Common myeloid progenitor, CD34-positive (primary cell): ENCODE data around the gene GNPDA2.
A peak's percentile ranks its signal among the peaks of the same experiment; 100 is the strongest.

Experiments used
- CTCF ChIA-PET: fragments of 350-600 bp; sonication (Branson Sonifier 250); formaldehyde crosslinking; loops from one replicate; lab custom pipeline; 2021; ENCODE audit warnings: antibody characterized with exemption; lab: Charles Lee
- POLR2A ChIA-PET: fragments of 350-600 bp; sonication (Branson Sonifier 250); formaldehyde crosslinking; loops from one replicate; lab custom pipeline; 2021; ENCODE audit warnings: antibody characterized with exemption; lab: Charles Lee
- DNase-seq, 3 donors: peaks; one replicate each; pipeline versions ENCODE4 v3.0.0 to v3.0.0-alpha.2; 2013
- H3K27ac ChIP-seq, 2 experiments: 1 replicate in 1 of 2; 2 replicates in 1 of 2; pipeline ENCODE4 v1.7.0; 2013; ENCODE audit warnings: inconsistent platforms in 2 of 2, low read length in 2 of 2, mild to moderate bottlenecking in 2 of 2, low read depth in 1 of 2, moderate library complexity in 1 of 2; ENCODE audit not compliant: severe bottlenecking in 2 of 2, insufficient read depth in 1 of 2, poor library complexity in 1 of 2
- H3K27me3 ChIP-seq, 5 experiments: replicated peaks in 2 of 5; 1 replicate in 3 of 5; 2 replicates in 2 of 5; pipeline versions ENCODE4 v1.6.1 to v1.7.0; 2013; ENCODE audit warnings: low read length in 4 of 5, mild to moderate bottlenecking in 2 of 5, moderate library complexity in 2 of 5, inconsistent platforms in 1 of 5; ENCODE audit not compliant: insufficient read depth in 5 of 5, control insufficient read depth in 4 of 5
- H3K36me3 ChIP-seq, 4 experiments: 1 replicate in 2 of 4; 2 replicates in 2 of 4; pipeline versions ENCODE4 v1.6.1 to v1.7.0; 2013; ENCODE audit warnings: low read length in 3 of 4, control low read depth in 1 of 4, mild to moderate bottlenecking in 1 of 4; ENCODE audit not compliant: control insufficient read depth in 4 of 4, insufficient read depth in 4 of 4
- H3K4me1 ChIP-seq, 4 experiments: 1 replicate in 3 of 4; 2 replicates in 1 of 4; pipeline versions ENCODE4 v1.6.1 to v1.7.1; 2013; ENCODE audit warnings: low read length in 3 of 4, mild to moderate bottlenecking in 3 of 4, control low read depth in 1 of 4, inconsistent platforms in 1 of 4, moderate library complexity in 1 of 4; ENCODE audit not compliant: control insufficient read depth in 4 of 4, insufficient read depth in 4 of 4; ENCODE audit errors: control extremely low read depth in 1 of 4
- H3K4me3 ChIP-seq, 7 experiments: 1 replicate in 4 of 7; 2 replicates in 3 of 7; pipeline versions ENCODE4 v1.5.1 to v1.7.0; 2013; ENCODE audit warnings: mild to moderate bottlenecking in 7 of 7, low read length in 6 of 7, moderate library complexity in 6 of 7, inconsistent platforms in 2 of 7, low read depth in 2 of 7, control low read depth in 1 of 7; ENCODE audit not compliant: insufficient read depth in 4 of 7, control insufficient read depth in 1 of 7; ENCODE audit errors: extremely low read depth in 1 of 7
- H3K9me3 ChIP-seq, 5 experiments: 1 replicate in 4 of 5; 2 replicates in 1 of 5; pipeline versions ENCODE4 v1.6.1 to v1.7.1; 2013; ENCODE audit warnings: low read length in 4 of 5, mild to moderate bottlenecking in 2 of 5, inconsistent platforms in 1 of 5, low read depth in 1 of 5, moderate library complexity in 1 of 5; ENCODE audit not compliant: control insufficient read depth in 4 of 5, insufficient read depth in 2 of 5; ENCODE audit errors: control extremely low read depth in 1 of 5
- WGBS: methylation state at CpG from one replicate; pipeline ENCODE4 v1.1.5; 2013; ENCODE audit not compliant: insufficient coverage; 5-methylcytosine and 5-hydroxymethylcytosine counted together

GNPDA2 gene

DNA sequence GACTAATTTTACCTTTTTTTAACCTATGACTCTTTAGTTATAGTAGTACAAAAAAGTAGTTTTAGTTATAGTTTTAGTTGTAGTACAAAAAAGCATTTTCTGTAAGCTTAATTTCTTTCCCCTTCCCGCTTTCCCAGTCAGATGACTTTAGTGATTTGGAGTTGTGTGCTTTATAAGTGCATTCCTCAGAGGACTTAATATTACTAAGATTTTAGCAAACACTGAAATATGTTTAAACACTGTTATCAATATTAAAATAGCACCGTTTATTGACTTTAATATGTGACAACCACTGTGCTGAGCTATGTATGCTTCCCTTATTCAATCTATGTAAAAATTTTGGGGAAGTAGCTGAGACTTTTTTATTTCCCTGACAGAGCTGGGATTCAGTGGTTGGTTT lies 25.3 kb downstream of the GNPDA2 start:
- ChIA-PET POLR2A (no interaction called here), CTCF (interaction anchor here (1.7 kb wide), 1 partner anchor 25 kb away, joined by 3 read pairs; the partner anchor contains the start of gene GNPDA2)
- DNase-seq = no peak
- no peak overlapping the region for H3K27ac ChIP-seq
- no peak overlapping the region for H3K4me3 ChIP-seq
- no CpG with 5 or more reads among the region's 2 CpGs for WGBS
- H3K36me3 ChIP-seq = peaks cover 22 to 65% (median 39%) of the 10 kb centered on the region in 4 experiments
- no peaks in the 10 kb centered on the region for H3K9me3 ChIP-seq
- no peaks in the 10 kb centered on the region for H3K4me1 ChIP-seq
- H3K27me3 ChIP-seq = no peaks in the 10 kb centered on the region

DNA sequence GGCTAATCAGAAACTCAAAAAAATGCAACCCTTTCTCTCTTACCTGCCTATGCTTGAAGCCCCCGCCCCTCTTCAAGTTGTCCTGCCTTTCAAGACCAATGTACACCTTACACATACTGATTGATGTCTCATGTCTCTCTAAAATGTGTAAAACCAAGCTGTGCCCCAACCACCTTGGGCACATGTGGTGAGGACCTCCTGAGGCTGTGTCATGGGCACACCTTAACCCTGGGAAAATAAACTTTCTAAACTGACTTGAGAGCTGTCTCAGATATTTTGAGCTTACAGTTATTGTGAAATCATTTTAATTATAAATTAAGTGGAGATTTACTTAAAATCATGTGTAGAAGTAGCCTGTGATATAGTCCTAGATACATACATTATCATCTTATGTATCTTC lies 25.9 kb downstream of the GNPDA2 start:
- no peak overlapping the region for H3K27ac ChIP-seq
- no peaks in the 10 kb centered on the region for H3K9me3 ChIP-seq
- CTCF ChIA-PET = interaction anchor here (1.7 kb wide), 1 partner anchor 26 kb away, joined by 3 read pairs; the partner anchor contains the start of gene GNPDA2
- H3K36me3 ChIP-seq = peaks cover 22 to 69% (median 43%) of the 10 kb centered on the region in 4 experiments
- POLR2A ChIA-PET = no interaction called here
- no peak for DNase-seq
- no peaks in the 10 kb centered on the region for H3K27me3 ChIP-seq
- no peak overlapping the region for H3K4me3 ChIP-seq
- H3K4me1 ChIP-seq = no peaks in the 10 kb centered on the region
- WGBS = 100% methylated on average over 1 of the region's 1 CpG

DNA sequence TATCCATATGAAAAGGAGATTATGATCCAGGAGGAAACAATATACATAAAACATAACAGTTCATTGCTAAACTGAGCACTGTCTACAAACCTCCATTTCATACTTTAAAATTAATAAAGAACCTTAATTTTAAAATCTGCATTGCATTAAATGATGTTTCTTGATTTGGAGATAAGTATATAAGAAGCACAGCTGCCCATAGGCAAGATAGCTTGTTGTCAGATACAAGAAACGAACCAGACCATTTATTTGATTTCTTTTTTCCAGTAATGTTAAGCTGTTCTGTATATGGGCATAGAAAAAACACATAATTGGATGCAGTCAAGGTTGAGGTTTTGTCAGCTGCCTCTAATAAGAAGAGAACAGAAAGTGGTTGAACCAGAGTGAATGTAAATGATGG lies 41.7 kb downstream of the GNPDA2 start:
- Histone ChIP-seq H3K27ac (no peak overlapping the region), H3K9me3 (no peaks in the 10 kb centered on the region), H3K4me3 (no peak overlapping the region), H3K4me1 (peaks cover 5 to 11% (median 8%) of the 10 kb centered on the region in 4 experiments), H3K36me3 (peaks cover 20 to 66% (median 43%) of the 10 kb centered on the region in 4 experiments), H3K27me3 (no peaks in the 10 kb centered on the region)
- ChIA-PET POLR2A (interaction anchor here (1.2 kb wide), 1 partner anchor 10 kb away, joined by 3 read pairs; no protein-coding TSS in a partner anchor), CTCF (interaction anchor here (1.1 kb wide), 1 partner anchor 26 kb away, joined by 4 read pairs; no protein-coding TSS in a partner anchor)
- DNase-seq = no peak
- 100% methylated on average over 1 of the region's 1 CpG for WGBS

DNA sequence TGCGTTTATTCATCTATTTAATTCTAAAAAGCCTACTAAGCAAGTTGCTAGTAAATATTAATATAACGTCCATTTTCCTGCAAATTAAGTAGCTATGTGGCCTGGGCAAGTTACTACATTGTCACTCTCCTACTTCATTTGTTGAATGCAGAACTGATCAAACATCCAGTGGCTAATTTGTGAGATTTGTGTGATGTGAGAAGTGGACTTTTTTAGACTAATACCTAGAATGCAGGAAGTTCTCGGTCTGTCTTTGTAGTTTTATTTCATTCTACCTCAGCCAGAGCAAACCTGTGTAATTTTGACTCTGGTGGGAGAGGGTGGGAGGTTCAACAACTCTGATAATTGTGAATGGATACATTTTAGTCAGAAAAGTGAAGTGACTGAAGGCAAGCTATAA lies 47.3 kb downstream of the GNPDA2 start:
- peak overlapping the region; percentile 71 to 99 (median 85) for H3K4me3 ChIP-seq
- peak overlapping the region; percentile 90 to 93 for H3K27ac ChIP-seq
- H3K4me1 ChIP-seq = peaks cover 14 to 29% (median 19%) of the 10 kb centered on the region in 4 experiments
- CTCF ChIA-PET = interaction anchor here (1.2 to 1.7 kb wide), 2 partner anchors 12 to 37 kb away, joined by 5 to 6 read pairs; no protein-coding TSS in a partner anchor
- WGBS = 0% methylated on average over 3 of the region's 3 CpGs
- no peak for DNase-seq
- peaks cover 6 to 20% (median 14%) of the 10 kb centered on the region in 4 experiments for H3K36me3 ChIP-seq
- H3K9me3 ChIP-seq = no peaks in the 10 kb centered on the region
- no peaks in the 10 kb centered on the region for H3K27me3 ChIP-seq
- POLR2A ChIA-PET = interaction anchor here (1.7 kb wide), 1 partner anchor 47 kb away, joined by 7 read pairs; the partner anchor contains the start of gene GNPDA2

DNA sequence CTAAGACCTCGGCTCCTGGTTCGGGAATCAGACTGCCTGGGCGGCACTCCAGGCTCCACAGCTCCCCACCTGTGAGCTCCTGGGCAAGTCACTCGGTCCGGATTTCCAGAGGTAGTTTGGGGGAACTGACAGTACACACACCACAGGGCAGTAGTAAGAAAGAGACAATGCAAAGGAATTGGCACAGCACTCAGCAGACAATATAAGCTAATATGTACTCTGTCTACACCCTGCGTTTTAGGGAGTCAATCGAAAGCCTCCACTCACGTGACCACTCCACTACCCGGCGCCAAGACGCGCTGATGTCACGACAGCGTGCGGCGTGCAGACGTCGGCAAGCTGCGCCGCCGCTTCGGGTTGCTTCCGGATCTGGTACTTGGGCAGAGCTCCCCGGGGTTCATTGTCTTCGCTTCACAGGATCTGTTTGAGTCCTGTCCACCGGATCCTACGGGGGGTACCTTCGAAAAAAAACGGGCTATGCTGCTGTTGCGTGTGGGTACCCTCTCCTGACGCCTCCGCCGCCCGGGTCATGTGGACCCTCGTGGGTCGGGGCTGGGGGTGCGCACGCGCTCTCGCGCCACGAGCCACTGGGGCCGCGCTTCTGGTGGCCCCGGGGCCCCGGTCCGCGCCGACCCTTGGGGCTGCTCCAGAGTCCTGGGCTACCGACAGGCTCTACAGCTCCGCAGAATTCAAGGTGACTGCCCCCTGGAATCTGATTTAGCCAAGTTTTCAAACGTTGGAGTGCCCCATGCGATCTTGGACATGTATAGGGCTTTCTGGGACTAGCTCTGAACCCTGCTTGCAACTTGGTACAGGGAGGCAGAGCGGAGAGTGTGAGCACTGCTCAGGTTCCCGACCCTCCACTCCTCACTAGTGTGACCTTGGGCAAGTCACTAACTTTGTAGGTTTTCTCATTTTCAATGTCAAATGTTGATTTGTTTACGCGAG lies 48.0 kb downstream of the GNPDA2 start, which contains the start of gene GUF1:
GUF1 (plus strand) TSS at position 327 of the 948 bp plus-strand sequence; CDS start at position 530, 203 bp downstream.
- POLR2A ChIA-PET = interaction anchor here (0.8 to 1.7 kb wide), 2 partner anchors 10 to 48 kb away, joined by 3 to 7 read pairs; partner anchors contain the start of gene GNPDA2

DNA sequence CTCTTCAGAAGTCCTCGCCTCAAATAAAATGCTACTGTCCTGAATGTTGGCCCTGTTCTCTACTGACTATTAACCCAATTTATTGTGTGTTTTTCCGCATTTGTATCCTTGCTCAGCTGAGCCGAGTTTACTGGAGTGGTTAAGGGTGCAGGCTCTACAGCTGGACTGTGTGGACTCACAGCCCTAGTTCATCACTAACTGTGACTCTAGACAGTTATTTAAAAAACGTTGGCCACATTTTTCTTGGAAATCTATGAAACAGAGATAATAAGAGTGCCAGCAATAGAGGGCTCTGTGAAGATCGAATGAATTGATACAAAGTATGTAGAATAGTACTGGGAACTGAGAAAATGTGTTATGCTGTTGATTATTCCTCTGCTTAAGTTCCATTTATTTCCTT lies 51.0 kb downstream of the GNPDA2 start:
- ChIA-PET POLR2A (no interaction called here), CTCF (no interaction called here)
- no peaks in the 10 kb centered on the region for H3K9me3 ChIP-seq
- no peak overlapping the region for H3K27ac ChIP-seq
- no peak for DNase-seq
- no peaks in the 10 kb centered on the region for H3K36me3 ChIP-seq
- H3K4me1 ChIP-seq = peaks cover 14 to 25% (median 18%) of the 10 kb centered on the region in 4 experiments
- H3K27me3 ChIP-seq = peaks cover 0 to 2% (median 0%) of the 10 kb centered on the region in 5 experiments
- H3K4me3 ChIP-seq = no peak overlapping the region
- 83% methylated on average over 4 of the region's 5 CpGs for WGBS

More for the DNA sequence above, 48.0 kb downstream of the GNPDA2 start, which contains the start of gene GUF1:
- H3K4me3 ChIP-seq = peak within 1 kb of the TSS; percentile 71 to 99 (median 85)
- H3K9me3 ChIP-seq = no peaks in the 10 kb centered on the region
- H3K27me3 ChIP-seq = no peaks in the 10 kb centered on the region
- under 1% methylated on average over 53 of the region's 57 CpGs for WGBS
- CTCF ChIA-PET = interaction anchor here (1.2 to 1.7 kb wide), 2 partner anchors 12 to 38 kb away, joined by 5 to 6 read pairs; no protein-coding TSS in a partner anchor
- H3K27ac ChIP-seq = peak within 1 kb of the TSS; percentile 90 to 93
- peak; percentile 91 to 97 (median 96) for DNase-seq
- H3K36me3 ChIP-seq = peaks cover 1 to 14% (median 10%) of the 10 kb centered on the region in 4 experiments
- peaks cover 14 to 29% (median 19%) of the 10 kb centered on the region in 4 experiments for H3K4me1 ChIP-seq
